GM21825 (cell line): ENCODE data around the gene FRMPD4.
A peak's percentile ranks its signal among the peaks of the same experiment; 100 is the strongest.

Experiments used
- ATAC-seq: cut with Tn5 transposase; IDR thresholded peaks from one replicate; pipeline ENCODE4 v1.9.1; 2021; ENCODE audit warnings: mild to moderate bottlenecking, moderate library complexity; ENCODE audit not compliant: unreplicated experiment

Gene FRMPD4

GRCh38 chrX:12611471-12611870, 473.2 kb downstream of the FRMPD4 start:
- no peak for ATAC-seq

GRCh38 chrX:12614266-12614665, 476.0 kb downstream of the FRMPD4 start:
- no peak for ATAC-seq

- no peak for ATAC-seq
These were observed 476.8 kb downstream of the FRMPD4 start for GRCh38 chrX:12615061-12615460.

GRCh38 chrX:12617241-12617640, 479.0 kb downstream of the FRMPD4 start:
- ATAC-seq = no peak

- ATAC-seq = no peak
These were observed 509.0 kb downstream of the FRMPD4 start for GRCh38 chrX:12647230-12647629.

- ATAC-seq = no peak
These were observed 510.7 kb downstream of the FRMPD4 start for GRCh38 chrX:12648995-12649394.

- ATAC-seq = no peak
These were observed 519.2 kb downstream of the FRMPD4 start for GRCh38 chrX:12657433-12657832.

GRCh38 chrX:12657881-12658280, 519.6 kb downstream of the FRMPD4 start:
- peak; percentile 84 for ATAC-seq

GRCh38 chrX:12661464-12661863, 523.2 kb downstream of the FRMPD4 start:
- no peak for ATAC-seq

GRCh38 chrX:12672367-12673106, 534.3 kb downstream of the FRMPD4 start:
- no peak for ATAC-seq

- no peak for ATAC-seq
These were observed 535.2 kb downstream of the FRMPD4 start for GRCh38 chrX:12673487-12673886.

GRCh38 chrX:12679522-12679921, 541.2 kb downstream of the FRMPD4 start:
- no peak for ATAC-seq

- no peak for ATAC-seq
These were observed 542.8 kb downstream of the FRMPD4 start for GRCh38 chrX:12681047-12681446.

- ATAC-seq = no peak
These were observed 547.3 kb downstream of the FRMPD4 start for GRCh38 chrX:12685541-12685940.

- no peak for ATAC-seq
These were observed 548.1 kb downstream of the FRMPD4 start for GRCh38 chrX:12686331-12686730.

GRCh38 chrX:12690646-12691045, 552.4 kb downstream of the FRMPD4 start:
- no peak for ATAC-seq

GRCh38 chrX:12693754-12694153, 555.5 kb downstream of the FRMPD4 start:
- ATAC-seq = no peak

GRCh38 chrX:12700745-12701144, 562.5 kb downstream of the FRMPD4 start:
- no peak for ATAC-seq

- ATAC-seq = peak; percentile 57
These were observed 563.4 kb downstream of the FRMPD4 start for GRCh38 chrX:12701628-12702027.

GRCh38 chrX:12702509-12703091, 564.3 kb downstream of the FRMPD4 start:
- ATAC-seq = no peak

- ATAC-seq = no peak
These were observed 566.4 kb downstream of the FRMPD4 start for GRCh38 chrX:12704706-12705105.

GRCh38 chrX:12709047-12709446, 570.8 kb downstream of the FRMPD4 start:
- no peak for ATAC-seq
